Neural cell (in vitro differentiated cells): Measurements from ENCODE around the gene ISCU. TPM values are rescaled to one million over a fixed set of nuclear protein-coding genes. Genes with fewer than 3 reads are reported as not detected.

Source experiments
- H2AFZ ChIP-seq: fragments of 200-600, 300-800 bp; sonication (generic), shearing (Covaris generic); 2 replicates; pipeline ENCODE4 v1.6.0; 2014; ENCODE audit warnings: low read depth, mild to moderate bottlenecking, antibody characterized with exemption, low read length, moderate library complexity
- H3F3A ChIP-seq: fragments of 200-600 bp; shearing (Covaris generic); 2 replicates; pipeline ENCODE4 v1.6.1; 2016; ENCODE audit warnings: mild to moderate bottlenecking, moderate library complexity, mixed read lengths, antibody characterized with exemption, low read length; ENCODE audit not compliant: insufficient read depth, poor library complexity, severe bottlenecking
- H3K27ac ChIP-seq: fragments of 200-600, 300-800 bp; sonication (generic), shearing (Covaris generic); 2 replicates; pipeline ENCODE4 v1.5.1; 2014; ENCODE audit warnings: mild to moderate bottlenecking, low read length, moderate library complexity
- H3K27me3 ChIP-seq: fragments of 300-800, 200-600 bp; sonication (generic), shearing (Covaris generic); 2 replicates; pipeline ENCODE4 v1.6.0; 2014; ENCODE audit warnings: mild to moderate bottlenecking, low read depth, low read length, moderate library complexity; ENCODE audit not compliant: insufficient read depth
- H3K36me3 ChIP-seq: fragments of 300-800, 200-600 bp; sonication (generic), shearing (Covaris generic); 2 replicates; pipeline ENCODE4 v1.5.1; 2014; ENCODE audit warnings: mild to moderate bottlenecking, antibody characterized with exemption, low read length, moderate library complexity; ENCODE audit not compliant: insufficient read depth
- H3K4me2 ChIP-seq: fragments of 300-800, 200-600 bp; sonication (generic), shearing (Covaris generic); 2 replicates; pipeline ENCODE4 v1.6.0; 2014; ENCODE audit warnings: mild to moderate bottlenecking, low read length
- H3K4me3 ChIP-seq: fragments of 300-800, 200-600 bp; sonication (generic), shearing (Covaris generic); 2 replicates; pipeline ENCODE4 v1.5.1; 2014; ENCODE audit warnings: mild to moderate bottlenecking, low read length, moderate library complexity
- H3K79me2 ChIP-seq: fragments of 200-600 bp; shearing (Covaris generic); replicated peaks from 2 replicates; pipeline ENCODE4 v1.6.0; 2014; ENCODE audit warnings: mild to moderate bottlenecking, low read length, moderate library complexity; ENCODE audit not compliant: insufficient read depth
- H3K9ac ChIP-seq: fragments of 300-800, 200-600 bp; sonication (generic), shearing (Covaris generic); 2 replicates; pipeline ENCODE4 v1.6.1; 2016; ENCODE audit warnings: mild to moderate bottlenecking, low read length, mixed read lengths
- H3K9me2 ChIP-seq: fragments of 200-600 bp; shearing (Covaris generic); 2 replicates; pipeline ENCODE4 v1.6.1; 2016; ENCODE audit warnings: mild to moderate bottlenecking, low read length, mixed read lengths; ENCODE audit not compliant: insufficient read depth
- H3K9me3 ChIP-seq: fragments of 200-600, 300-800 bp; sonication (generic), shearing (Covaris generic); 2 replicates; pipeline ENCODE4 v1.6.1; 2016; ENCODE audit warnings: mild to moderate bottlenecking, mixed run types, low read length, moderate library complexity, mixed read lengths
- H4K20me1 ChIP-seq: fragments of 200-600 bp; shearing (Covaris generic); 2 replicates; pipeline ENCODE4 v1.6.1; 2016; ENCODE audit warnings: mild to moderate bottlenecking, mixed run types; ENCODE audit not compliant: insufficient read depth
- CTCF ChIP-seq: fragments of 450-650 bp; IDR thresholded peaks from 2 replicates; pipeline ENCODE4 v1.5.1; 2014; ENCODE audit warnings: antibody characterized with exemption, mild to moderate bottlenecking, moderate library complexity; ENCODE audit not compliant: poor library complexity, severe bottlenecking
- MXI1 ChIP-seq: fragments of 450-650 bp; conservative IDR thresholded peaks from 2 replicates; pipeline ENCODE4 v1.6.1; 2014; ENCODE audit warnings: antibody characterized with exemption, mild to moderate bottlenecking; ENCODE audit not compliant: poor library complexity, severe bottlenecking
- POLR2AphosphoS5 ChIP-seq: IDR thresholded peaks from 2 replicates; pipeline ENCODE4 v1.6.1; 2012
- RAD21 ChIP-seq: fragments of 450-650 bp; conservative IDR thresholded peaks from 2 replicates; pipeline ENCODE4 v1.6.1; 2014; ENCODE audit warnings: antibody characterized with exemption, mild to moderate bottlenecking, moderate library complexity
- SMC3 ChIP-seq: fragments of 450-650 bp; conservative IDR thresholded peaks from 2 replicates; pipeline ENCODE4 v1.6.1; 2014; ENCODE audit warnings: antibody characterized with exemption, mild to moderate bottlenecking, moderate library complexity; ENCODE audit not compliant: poor library complexity
- TAF1 ChIP-seq: IDR thresholded peaks from 2 replicates; pipeline ENCODE4 v1.6.1; 2012; ENCODE audit warnings: low read depth
- polyA plus RNA-seq: library from polyadenylated mRNA; depleted of rRNA; stranded (reverse); fragments of >200 nt; gene quantifications from 2 replicates; pipeline ENCODE4 v1.2.3, GENCODE V29; 2014
- TF ChIP-seq, protein P1 (sequence below): IDR thresholded peaks from 2 replicates; pipeline ENCODE4 v1.6.1; 2012; ENCODE audit warnings: borderline replicate concordance

The ISCU gene
- polyA plus RNA-seq, 1 donor from 2014 or later = 164 TPM

DNA sequence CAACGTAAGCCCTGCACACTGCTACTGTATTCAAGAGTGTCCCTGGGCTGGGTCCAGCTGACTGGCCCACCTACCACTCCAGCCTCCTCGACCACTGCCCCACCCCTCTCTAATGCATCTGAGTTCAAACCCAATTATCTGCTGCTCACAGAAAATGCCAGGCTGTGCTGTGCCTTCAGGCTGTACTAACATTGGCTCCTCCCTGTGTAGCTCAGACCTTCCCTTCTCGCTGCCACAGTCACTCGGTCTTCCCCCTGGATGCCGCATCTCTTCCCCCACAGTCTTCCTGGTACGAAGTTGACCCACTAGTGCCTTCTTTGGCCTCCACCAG lies 35.3 kb upstream of the ISCU start:
- Histone ChIP-seq H3K4me3 (no peak overlapping the region), H3K79me2 (no peaks in the 10 kb centered on the region), H3K36me3 (peaks cover 8% of the 10 kb centered on the region), H3K9me2 (no peaks in the 10 kb centered on the region), H3K27me3 (no peaks in the 10 kb centered on the region), H3K9ac (no peak overlapping the region), H2AFZ (no peak overlapping the region), H3K27ac (no peak overlapping the region), H4K20me1 (no peaks in the 10 kb centered on the region), H3F3A (no peaks in the 10 kb centered on the region), H3K9me3 (no peaks in the 10 kb centered on the region), H3K4me2 (no peak overlapping the region)
- TF ChIP-seq, protein P1, sequence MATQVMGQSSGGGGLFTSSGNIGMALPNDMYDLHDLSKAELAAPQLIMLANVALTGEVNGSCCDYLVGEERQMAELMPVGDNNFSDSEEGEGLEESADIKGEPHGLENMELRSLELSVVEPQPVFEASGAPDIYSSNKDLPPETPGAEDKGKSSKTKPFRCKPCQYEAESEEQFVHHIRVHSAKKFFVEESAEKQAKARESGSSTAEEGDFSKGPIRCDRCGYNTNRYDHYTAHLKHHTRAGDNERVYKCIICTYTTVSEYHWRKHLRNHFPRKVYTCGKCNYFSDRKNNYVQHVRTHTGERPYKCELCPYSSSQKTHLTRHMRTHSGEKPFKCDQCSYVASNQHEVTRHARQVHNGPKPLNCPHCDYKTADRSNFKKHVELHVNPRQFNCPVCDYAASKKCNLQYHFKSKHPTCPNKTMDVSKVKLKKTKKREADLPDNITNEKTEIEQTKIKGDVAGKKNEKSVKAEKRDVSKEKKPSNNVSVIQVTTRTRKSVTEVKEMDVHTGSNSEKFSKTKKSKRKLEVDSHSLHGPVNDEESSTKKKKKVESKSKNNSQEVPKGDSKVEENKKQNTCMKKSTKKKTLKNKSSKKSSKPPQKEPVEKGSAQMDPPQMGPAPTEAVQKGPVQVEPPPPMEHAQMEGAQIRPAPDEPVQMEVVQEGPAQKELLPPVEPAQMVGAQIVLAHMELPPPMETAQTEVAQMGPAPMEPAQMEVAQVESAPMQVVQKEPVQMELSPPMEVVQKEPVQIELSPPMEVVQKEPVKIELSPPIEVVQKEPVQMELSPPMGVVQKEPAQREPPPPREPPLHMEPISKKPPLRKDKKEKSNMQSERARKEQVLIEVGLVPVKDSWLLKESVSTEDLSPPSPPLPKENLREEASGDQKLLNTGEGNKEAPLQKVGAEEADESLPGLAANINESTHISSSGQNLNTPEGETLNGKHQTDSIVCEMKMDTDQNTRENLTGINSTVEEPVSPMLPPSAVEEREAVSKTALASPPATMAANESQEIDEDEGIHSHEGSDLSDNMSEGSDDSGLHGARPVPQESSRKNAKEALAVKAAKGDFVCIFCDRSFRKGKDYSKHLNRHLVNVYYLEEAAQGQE = no peak
- no peak for TF ChIP-seq RAD21
- TF ChIP-seq MXI1 = no peak

DNA sequence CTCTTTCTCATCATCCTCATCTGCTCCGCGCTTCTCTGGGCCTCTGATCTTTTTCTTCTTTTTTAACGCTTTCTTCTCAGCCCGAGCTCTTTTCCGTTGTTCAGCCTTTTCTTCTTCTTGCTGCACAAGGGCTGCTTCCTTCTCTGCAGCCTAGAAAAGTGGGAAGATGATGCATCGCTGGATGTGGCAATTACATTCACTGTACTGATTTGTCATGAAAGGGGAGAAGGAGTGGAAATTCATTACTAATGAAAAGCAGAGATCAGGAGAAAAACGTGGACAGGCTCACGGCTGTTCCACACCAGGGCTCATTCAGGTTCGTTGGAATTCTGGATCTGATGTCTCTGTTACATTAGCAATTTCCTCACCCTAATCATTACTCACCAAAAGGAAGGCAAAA lies 32.2 kb upstream of the ISCU start:
- no peaks in the 10 kb centered on the region for H4K20me1 ChIP-seq
- H2AFZ ChIP-seq = no peak overlapping the region
- no peak overlapping the region for H3K4me2 ChIP-seq
- no peak overlapping the region for H3K27ac ChIP-seq
- no peak for TF ChIP-seq SMC3
- TF ChIP-seq TAF1 = no peak
- no peak for TF ChIP-seq RAD21
- TF ChIP-seq CTCF = no peak
- no peak for TF ChIP-seq POLR2AphosphoS5
- H3K4me3 ChIP-seq = no peak overlapping the region
- no peaks in the 10 kb centered on the region for H3K79me2 ChIP-seq
- H3K9me2 ChIP-seq = no peaks in the 10 kb centered on the region
- no peaks in the 10 kb centered on the region for H3K9me3 ChIP-seq
- no peaks in the 10 kb centered on the region for H3K27me3 ChIP-seq
- no peaks in the 10 kb centered on the region for H3F3A ChIP-seq
- peaks cover 1% of the 10 kb centered on the region for H3K36me3 ChIP-seq
- no peak overlapping the region for H3K9ac ChIP-seq

- H3K9me3 ChIP-seq = no peaks in the 10 kb centered on the region
- no peaks in the 10 kb centered on the region for H4K20me1 ChIP-seq
- no peak overlapping the region for H3K27ac ChIP-seq
- H3K79me2 ChIP-seq = no peaks in the 10 kb centered on the region
- H3K36me3 ChIP-seq = peaks cover 11% of the 10 kb centered on the region
- H2AFZ ChIP-seq = no peak overlapping the region
- no peak overlapping the region for H3K9ac ChIP-seq
- H3K9me2 ChIP-seq = no peaks in the 10 kb centered on the region
- no peaks in the 10 kb centered on the region for H3K27me3 ChIP-seq
- no peaks in the 10 kb centered on the region for H3F3A ChIP-seq
- H3K4me2 ChIP-seq = no peak overlapping the region
- no peak for TF ChIP-seq SMC3
- no peak overlapping the region for H3K4me3 ChIP-seq
These were observed 30.2 kb upstream of the ISCU start for GRCh38 chr12:108531929-108532848.
